Bronchial epithelial cell (primary cell): ENCODE data around the gene ZDHHC1. TPM values are rescaled to one million over a fixed set of nuclear protein-coding genes. Genes with fewer than 3 reads are reported as not detected.

Experiments
- DNase-seq: peaks from one replicate; pipeline ENCODE4 v3.0.0-alpha.2; 2010; ENCODE audit warnings: low read depth
- FAIRE-seq: peaks from 2 replicates; lab custom pipeline; 2011; peaks lifted over from hg19 to GRCh38; lab: Jason Lieb, UNC
- H3K27me3 ChIP-seq: 2 replicates; pipeline ENCODE4 v1.5.1; 2011; ENCODE audit warnings: low read length; ENCODE audit not compliant: control insufficient read depth, insufficient read depth
- H3K36me3 ChIP-seq: 2 replicates; pipeline ENCODE4 v1.5.1; 2011; ENCODE audit warnings: low read length; ENCODE audit not compliant: control insufficient read depth, insufficient read depth
- H3K4me3 ChIP-seq: 2 replicates; pipeline ENCODE4 v1.5.1; 2011; ENCODE audit warnings: mild to moderate bottlenecking, low read depth, low read length, control low read depth
- CTCF ChIP-seq: IDR thresholded peaks from 2 replicates; pipeline ENCODE4 v1.5.1; 2011; ENCODE audit warnings: mild to moderate bottlenecking, moderate library complexity, low read length, control low read depth, inconsistent platforms; ENCODE audit not compliant: insufficient read depth, severe bottlenecking
- total RNA-seq: library from RNA; depleted of rRNA; stranded (reverse); fragments of >200 nt; gene quantifications from 2 replicates; pipeline ENCODE4 v1.2.1, GENCODE V29; 2014

ZDHHC1 gene
- total RNA-seq, 1 donor from 2014 or later: 1.8 TPM

- H3K36me3 ChIP-seq: peaks cover 29% of the 10 kb centered on the region
- no peak overlapping the region for H3K4me3 ChIP-seq
- H3K27me3 ChIP-seq: no peaks in the 10 kb centered on the region
- no peak for TF ChIP-seq CTCF
- DNase-seq (no peak), FAIRE-seq (peak; percentile 72)
Measured at GRCh38 chr16:67451704-67452435, 35.6 kb upstream of the ZDHHC1 start.

DNA sequence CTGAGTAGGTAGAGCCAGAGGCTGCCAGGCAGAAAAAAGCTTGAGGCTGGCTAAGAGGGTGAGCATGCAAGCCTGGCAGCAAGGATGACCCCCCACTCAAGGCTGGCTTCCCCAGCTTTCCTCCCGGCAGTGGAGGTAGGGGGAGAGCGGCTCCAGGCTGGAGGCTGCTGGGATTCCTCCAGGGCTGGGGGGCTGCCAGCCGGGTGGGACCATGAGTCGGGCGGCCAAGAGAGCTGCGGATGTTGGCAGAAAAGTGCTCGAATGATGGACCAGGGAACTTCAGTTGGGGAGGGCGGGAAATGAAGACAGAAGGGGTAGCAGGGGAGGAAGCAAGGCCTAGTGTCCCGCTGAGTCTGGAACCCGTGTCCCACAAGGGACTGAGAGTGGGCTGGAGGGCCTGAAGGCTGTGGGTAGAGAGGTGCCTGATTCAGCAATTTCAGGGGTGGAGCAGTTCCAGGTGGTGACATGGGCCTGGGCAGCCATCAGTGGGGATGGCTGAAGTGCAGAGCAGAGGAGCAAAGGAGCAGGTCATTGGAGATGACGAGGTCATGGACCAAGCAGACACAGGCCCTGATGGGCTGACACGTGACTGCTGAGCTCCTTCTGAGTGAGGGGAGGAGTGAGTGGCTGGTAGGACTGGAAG is 34.9 kb upstream of the ZDHHC1 start:
- peaks cover 29% of the 10 kb centered on the region for H3K36me3 ChIP-seq
- no peak overlapping the region for H3K4me3 ChIP-seq
- FAIRE-seq (no peak), DNase-seq (no peak)
- TF ChIP-seq CTCF: no peak
- no peaks in the 10 kb centered on the region for H3K27me3 ChIP-seq

GRCh38 chr16:67449739-67450138 is 33.5 kb upstream of the ZDHHC1 start:
- FAIRE-seq (no peak), DNase-seq (no peak)
- peaks cover 29% of the 10 kb centered on the region for H3K36me3 ChIP-seq

GRCh38 chr16:67449336-67449735 is 33.1 kb upstream of the ZDHHC1 start:
- H3K36me3 ChIP-seq: peaks cover 31% of the 10 kb centered on the region
- H3K4me3 ChIP-seq: no peak overlapping the region
- no peaks in the 10 kb centered on the region for H3K27me3 ChIP-seq
- no peak for FAIRE-seq
- DNase-seq: no peak
- TF ChIP-seq CTCF: no peak

More at GRCh38 chr16:67449739-67450138, 33.5 kb upstream of the ZDHHC1 start:
- Histone ChIP-seq H3K4me3 (no peak overlapping the region), H3K27me3 (no peaks in the 10 kb centered on the region)
- no peak for TF ChIP-seq CTCF

DNA sequence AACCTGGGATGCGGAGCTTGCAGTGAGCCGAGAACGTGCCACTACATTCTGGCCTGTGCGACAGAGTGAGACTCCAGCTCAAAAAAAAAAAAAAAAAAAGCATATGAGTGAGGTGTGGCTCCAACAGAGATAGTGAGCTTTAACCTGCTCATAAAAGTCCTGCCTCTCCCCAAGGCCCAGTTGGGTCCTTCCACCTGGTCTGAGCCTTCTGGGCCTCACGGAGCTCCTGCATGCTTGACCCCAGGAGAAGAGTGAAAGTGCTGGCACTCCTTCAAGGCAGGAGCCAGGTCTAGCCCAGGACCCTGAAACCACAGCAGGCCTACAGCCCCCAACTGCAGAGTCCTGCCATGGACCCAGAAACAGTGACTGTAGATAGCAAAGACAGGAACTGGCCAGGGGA is 32.3 kb upstream of the ZDHHC1 start:
- DNase-seq: no peak
- H3K36me3 ChIP-seq: peaks cover 35% of the 10 kb centered on the region
- H3K4me3 ChIP-seq: no peak overlapping the region
- FAIRE-seq: no peak
- no peaks in the 10 kb centered on the region for H3K27me3 ChIP-seq
- no peak for TF ChIP-seq CTCF
